LNCaP clone FGC (cell line): ENCODE measurements around the gene RGS5.

Experiments
- DNase-seq: peaks from one replicate; pipeline ENCODE4 v3.0.0-alpha.2; 2011; ENCODE audit warnings: low read depth
- H3K4me3 ChIP-seq: 2 replicates; pipeline ENCODE4 v1.5.1; 2011; ENCODE audit warnings: mild to moderate bottlenecking, low read depth, low read length, control low read depth
- TF ChIP-seq, protein P1 (sequence below): IDR thresholded peaks from 2 replicates; pipeline ENCODE4 v1.5.1; 2012; ENCODE audit warnings: mild to moderate bottlenecking; ENCODE audit not compliant: control insufficient read depth, insufficient read depth; ENCODE audit errors: extremely low read depth

The RGS5 gene

DNA sequence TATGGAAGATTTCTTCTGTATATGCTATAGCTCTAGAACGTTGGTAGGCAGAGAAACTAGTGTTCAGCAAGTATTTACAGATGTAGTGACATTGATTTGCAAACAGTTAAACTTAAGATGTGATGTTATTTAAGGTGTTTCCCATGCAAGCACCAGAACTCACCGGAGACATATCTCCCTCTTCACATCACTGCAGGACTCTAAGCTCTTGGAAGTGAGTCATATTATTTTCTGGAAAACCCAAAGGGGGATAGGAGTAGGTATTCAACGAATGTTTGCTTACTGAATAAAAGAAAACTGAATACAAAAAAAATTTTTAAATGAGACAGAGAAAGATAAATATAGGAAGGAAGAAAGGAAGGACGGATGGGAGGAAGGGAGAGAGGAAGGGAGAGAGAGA is 108.5 kb downstream of the RGS5 start:
- no peak for DNase-seq
- TF ChIP-seq, protein P1, sequence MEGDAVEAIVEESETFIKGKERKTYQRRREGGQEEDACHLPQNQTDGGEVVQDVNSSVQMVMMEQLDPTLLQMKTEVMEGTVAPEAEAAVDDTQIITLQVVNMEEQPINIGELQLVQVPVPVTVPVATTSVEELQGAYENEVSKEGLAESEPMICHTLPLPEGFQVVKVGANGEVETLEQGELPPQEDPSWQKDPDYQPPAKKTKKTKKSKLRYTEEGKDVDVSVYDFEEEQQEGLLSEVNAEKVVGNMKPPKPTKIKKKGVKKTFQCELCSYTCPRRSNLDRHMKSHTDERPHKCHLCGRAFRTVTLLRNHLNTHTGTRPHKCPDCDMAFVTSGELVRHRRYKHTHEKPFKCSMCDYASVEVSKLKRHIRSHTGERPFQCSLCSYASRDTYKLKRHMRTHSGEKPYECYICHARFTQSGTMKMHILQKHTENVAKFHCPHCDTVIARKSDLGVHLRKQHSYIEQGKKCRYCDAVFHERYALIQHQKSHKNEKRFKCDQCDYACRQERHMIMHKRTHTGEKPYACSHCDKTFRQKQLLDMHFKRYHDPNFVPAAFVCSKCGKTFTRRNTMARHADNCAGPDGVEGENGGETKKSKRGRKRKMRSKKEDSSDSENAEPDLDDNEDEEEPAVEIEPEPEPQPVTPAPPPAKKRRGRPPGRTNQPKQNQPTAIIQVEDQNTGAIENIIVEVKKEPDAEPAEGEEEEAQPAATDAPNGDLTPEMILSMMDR = no peak
- H3K4me3 ChIP-seq = no peak overlapping the region

DNA sequence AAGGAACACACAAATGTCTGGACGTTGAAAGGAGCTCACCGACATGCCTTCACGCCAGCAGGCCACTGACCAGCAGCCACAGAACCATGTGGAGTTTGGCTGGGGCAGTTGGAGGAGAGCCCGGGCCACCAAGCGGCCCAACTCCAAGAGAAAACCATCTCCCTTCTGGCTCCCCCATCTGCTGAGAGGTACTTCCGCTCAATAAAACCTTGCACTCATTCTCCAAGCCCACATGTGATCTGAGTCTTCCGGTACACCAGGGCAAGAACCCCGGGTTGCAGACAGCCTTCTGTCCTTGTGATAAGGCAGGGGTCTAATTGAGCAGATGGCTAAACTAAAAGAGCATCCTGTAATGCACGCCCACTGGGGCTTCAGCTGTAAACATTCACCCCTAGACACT is 109.1 kb downstream of the RGS5 start:
- TF ChIP-seq, protein P1 = no peak
- no peak for DNase-seq
- no peak overlapping the region for H3K4me3 ChIP-seq

DNA sequence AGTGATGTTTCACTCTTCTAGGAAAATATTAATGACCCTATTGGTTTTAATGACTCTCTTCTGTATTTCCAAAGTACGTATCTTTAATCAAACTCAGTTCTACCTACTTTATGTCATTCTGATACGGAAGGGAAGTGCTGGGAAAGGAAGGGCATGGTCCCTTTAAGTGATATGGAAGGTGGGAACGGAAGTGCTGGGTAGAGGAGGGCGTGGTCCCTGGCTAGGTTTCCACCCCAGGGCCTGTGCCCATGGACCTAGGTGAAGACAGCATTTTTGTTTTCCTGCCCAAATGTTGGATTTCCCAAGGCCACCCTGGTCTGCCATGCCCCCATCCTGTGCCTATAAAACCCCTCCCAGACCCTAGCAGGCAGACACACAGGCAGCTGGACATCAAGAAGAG is 109.5 kb downstream of the RGS5 start:
- H3K4me3 ChIP-seq = no peak overlapping the region
- DNase-seq = no peak
- TF ChIP-seq, protein P1 = no peak
